Activated CD8-positive, alpha-beta memory T cell treated with anti-CD3 and anti-CD28 coated beads for 24 hours (primary cell): ENCODE data around the gene HOXC9.

Source experiments
- DNase-seq: peaks from one replicate; pipeline ENCODE4 v3.0.0-alpha.2; 2020

HOXC9 gene

DNA sequence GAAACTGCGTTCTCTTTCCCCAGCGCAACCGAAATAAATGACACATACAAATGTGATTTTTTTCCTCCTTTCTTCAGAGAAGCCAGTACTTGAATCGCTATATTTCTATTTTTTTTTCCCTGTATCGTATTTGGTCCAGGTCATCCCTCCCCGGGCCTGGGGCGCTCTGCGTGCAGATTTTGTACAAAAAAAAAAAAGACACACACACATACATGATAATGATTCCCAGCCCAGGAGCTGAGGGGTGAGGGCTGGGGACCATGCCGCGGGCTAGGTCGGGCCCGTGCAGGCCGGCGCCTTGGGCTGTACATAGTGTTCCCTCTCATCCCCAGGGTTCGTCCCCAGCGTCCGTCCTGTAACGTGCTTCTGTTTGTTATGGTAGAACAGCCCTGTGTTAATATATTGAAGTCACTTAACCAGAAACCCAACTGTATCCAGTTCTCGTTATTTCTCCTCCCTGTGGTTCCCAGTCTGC, 3.0 kb downstream of the HOXC9 start:
- no peak for DNase-seq

GRCh38 chr12:54003625-54004024, 3.7 kb downstream of the HOXC9 start:
- DNase-seq = no peak

DNA sequence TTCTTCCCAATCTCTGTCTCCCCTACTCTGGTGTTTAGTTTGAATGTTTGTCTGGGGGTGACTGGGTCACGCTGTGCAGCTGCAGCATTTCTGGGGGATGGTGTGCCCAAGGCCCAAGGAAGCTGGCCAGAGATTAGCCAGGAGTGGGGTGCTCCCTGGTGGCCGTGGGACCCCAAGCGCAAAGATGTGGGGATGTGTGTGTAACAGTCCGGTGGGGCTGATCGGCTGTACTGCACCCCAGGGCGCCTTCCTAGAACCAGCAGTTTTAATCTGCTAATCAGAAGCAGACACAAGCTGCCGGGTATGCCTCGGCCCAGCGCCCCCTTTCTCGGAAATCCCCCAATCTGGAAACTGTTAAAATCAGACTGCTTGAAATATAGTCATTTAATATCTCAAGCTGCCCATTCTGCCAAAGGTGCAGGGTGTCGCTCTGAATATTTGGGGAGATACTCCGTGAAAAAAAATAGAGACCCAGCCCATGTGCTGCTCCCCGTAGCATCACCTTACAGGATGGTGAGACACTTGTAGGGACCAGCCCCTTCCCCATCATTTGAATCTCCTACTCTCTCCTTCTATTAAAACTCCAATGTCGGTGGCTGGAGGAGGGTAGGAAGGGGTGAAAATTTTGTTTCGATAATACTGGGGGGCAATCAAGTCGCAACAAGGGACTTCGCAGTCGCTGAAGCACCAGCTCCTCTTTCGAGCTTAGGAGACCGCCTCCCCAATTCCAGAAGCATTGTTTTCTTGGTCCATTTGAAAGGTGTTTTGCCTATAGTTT, 4.3 kb downstream of the HOXC9 start:
- DNase-seq = no peak

DNA sequence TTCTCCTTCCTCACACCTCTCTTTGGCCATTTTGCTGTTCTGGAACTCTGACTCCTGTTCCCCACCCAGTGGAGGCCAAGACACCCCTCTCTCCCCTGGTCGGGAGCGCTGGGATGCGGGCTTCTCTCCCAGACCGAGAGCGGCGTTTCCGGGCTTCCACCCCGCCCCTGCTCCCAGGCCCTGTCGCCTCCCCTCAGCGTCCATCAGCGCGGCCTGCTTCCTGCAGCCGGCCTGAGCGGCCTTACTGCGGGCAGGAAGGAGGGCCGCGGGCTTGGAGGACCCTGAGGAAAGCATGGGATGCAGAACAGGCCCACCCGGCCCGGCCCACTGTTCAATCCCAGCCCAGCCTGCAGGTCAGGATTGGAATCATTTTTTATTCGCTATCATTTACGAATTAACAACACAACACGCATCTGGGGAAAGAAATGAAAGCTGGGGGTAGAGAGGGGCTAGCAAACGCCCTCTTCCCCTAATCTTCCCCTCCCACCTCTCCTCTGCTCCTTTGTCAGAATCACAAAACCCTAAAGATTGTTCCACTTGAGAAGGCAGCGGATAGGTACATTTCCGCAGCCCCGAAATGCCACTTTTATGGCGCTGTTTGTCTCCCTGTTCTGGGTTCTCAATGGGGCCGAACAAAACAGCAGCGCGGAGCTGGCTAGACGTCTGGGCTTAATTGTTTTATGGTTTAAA, 5.0 kb downstream of the HOXC9 start:
- DNase-seq = no peak

DNA sequence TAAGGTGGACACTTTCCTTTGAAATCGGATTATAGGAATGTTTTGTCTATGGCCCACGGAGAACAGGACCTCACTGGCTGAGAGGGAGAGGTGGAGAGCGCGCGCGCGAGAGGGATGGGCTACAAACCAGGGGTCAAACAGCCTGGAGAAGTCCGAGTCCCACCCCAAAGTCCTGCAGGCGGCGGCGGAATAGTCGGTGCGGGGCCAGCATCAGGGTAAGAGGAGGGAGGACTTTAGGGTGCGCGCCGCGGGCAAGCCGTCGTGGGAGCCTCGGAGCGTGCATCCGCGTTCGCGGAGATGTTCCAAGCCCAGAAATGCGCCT, 5.5 kb downstream of the HOXC9 start:
- DNase-seq = no peak

DNA sequence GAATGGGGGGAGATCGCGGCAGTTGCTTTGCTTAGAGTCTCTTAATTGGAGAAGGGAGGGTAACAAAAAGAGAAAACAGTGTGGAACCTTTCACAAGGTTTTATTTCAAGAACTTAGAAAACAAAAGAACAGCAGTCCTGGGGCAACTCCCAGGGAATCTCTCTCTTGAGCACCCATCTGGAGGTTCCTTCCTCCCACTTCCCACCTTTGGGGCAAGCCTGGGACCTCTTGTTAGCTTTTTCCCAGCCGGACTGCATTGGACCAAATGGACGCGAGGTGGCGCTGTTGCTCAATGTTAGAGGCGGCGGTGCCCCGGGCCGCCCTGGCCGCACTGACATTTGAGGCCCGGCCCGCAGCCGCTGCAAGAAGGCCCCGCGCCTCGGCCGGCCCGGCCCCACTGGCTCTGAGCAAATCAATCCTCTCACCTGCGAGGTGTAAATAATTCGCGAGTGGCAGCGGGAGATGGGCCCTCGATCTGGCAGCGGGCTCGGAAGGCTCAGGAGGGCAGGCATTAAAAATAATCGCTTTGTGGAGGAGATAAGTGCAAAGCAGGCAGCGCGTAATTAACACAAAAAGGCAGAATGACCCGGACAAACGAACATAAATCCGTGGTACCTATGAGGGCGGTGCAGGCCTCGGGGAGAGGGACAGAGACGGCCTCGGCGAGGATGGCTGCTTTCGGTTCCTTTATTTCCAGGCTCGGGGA, 6.0 kb downstream of the HOXC9 start:
- peak; percentile 96 for DNase-seq

DNA sequence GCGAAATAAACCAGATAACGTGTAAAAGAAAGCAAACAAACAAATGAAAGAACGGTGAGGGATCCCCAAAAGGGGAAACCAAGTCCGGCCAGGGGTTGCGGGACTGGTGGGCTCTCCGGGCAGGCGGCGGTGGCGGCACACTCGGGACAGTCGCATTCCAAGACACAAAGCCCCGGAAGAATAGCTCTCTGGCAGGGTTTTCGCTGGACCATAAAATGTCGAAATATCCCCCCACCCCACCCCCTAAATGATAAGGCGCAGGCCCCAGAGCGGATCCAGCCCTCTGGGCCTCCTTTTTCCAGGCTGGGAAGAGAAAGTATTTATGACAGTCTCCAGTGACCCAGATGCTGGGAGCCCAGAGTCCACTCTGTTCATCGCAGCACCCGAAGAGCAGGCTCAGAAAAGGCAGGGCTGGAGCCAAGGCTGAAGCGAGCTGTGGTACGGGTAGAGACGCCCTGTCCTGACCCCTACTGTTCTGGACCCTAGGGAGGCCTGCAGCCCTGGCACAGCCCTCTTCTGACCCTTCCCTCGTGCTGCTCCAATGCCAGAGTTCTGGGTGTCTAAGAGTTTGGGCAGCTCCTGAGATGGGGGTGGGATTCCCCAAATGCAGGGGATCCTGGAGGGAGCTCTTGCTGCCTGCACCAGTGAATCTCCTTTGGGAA, 6.7 kb downstream of the HOXC9 start:
- DNase-seq = no peak

DNA sequence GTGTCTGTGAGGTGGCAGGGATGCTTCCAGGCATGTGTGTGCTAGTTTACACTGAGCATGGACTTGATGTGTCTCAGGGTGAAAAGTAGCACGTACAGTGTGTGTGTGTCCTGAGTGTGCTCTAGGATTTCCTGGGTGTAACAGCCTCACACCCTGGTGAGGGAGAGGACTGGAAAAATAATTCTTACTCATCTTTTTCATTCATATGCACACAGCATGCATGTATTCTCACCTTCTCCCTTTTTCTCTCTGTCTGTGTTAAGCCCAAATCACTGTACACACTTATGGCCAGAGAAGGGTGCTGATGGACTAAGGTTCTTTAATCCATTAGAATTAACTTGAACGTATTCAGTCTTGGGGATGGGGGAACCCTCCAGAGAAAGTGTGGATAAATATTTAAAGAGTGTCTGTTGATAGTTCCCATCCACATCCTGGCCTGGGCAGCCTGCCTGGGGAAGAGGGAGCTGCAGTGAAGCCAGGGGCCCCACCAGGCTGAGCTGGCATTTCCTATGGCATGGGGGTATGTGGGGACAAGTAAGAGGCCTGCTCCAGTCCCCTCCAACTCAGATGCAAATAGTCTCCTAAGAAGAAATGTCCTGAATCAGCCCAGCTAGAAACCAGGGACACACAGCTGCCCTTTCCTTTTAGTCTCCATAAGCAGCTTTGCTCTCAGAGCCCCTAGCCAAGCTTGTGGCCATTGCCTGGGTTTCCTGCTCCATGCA, 7.7 kb downstream of the HOXC9 start:
- no peak for DNase-seq

GRCh38 chr12:54008260-54008552, 8.2 kb downstream of the HOXC9 start:
- DNase-seq = no peak

GRCh38 chr12:54009171-54010052, 9.5 kb downstream of the HOXC9 start:
- no peak for DNase-seq

DNA sequence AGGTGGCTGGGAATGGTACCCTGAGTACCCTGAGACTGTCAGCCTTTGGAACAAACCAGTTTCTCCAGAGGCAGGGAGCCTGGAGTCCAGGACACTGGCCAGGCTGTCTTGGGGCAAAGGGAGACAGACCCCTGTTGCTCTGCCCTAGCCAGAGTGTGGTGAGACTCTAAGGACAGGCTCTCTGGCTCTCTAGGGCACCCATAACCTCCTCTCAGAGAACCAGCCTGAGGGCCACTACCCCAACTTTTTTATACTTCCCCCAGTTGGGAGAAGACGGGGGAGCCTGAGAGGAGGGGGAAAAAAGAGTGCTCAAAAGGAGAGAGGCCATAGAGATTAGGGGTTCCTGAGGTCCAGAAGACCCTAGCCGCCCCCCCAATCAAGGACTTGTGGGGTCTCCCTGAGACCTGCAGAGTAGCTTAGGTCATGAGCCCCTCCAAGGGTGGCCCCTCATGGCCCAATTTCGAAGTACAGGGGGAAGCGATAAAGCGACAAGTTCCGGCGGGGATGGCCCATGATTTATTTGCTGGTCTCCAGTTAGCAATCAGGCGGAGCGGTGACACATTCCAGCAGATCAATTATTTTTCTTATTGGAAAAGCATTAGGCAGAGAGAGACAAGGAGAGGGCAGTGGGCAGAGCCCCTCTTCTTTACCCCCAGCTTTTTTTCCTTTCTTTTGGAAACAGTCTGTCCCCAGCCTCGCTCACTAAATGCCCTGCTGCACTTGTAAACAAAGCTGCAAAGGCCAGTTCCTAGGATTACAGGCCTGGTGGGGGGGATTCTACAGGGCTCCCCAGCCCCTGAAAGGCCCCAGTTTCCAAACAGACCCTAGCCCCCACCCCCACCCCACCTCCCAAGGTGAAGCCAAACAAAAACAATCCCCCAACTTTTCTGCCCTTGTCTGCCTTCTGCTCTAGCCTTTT, 10.4 kb downstream of the HOXC9 start:
- DNase-seq = no peak

DNA sequence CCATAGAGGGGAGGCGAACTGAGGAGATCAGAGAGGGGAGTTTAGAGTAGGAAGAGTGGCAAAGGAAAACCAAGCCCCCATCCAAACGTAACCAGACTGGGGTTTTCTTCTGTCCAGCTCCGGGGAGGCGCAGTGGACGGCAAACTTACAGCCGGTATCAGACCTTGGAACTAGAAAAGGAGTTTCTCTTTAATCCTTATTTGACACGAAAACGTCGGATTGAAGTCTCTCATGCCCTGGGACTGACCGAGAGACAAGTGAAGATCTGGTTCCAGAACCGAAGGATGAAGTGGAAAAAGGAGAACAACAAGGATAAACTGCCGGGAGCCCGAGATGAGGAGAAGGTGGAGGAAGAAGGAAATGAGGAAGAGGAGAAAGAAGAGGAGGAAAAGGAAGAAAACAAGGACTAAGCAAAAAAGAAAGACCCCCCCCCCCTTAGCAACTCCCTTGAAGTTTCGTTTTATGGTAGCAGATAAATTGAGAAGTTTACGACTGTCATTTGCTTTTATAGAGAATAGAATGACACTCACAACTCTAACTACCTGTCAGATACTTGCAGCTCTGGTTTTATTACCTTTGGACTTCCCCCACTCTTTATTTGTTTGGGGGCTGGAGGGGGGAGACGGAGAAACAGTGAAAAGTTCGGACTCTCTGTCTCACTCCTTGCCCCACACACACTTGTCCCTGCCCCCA, 11.2 kb downstream of the HOXC9 start:
- no peak for DNase-seq

DNA sequence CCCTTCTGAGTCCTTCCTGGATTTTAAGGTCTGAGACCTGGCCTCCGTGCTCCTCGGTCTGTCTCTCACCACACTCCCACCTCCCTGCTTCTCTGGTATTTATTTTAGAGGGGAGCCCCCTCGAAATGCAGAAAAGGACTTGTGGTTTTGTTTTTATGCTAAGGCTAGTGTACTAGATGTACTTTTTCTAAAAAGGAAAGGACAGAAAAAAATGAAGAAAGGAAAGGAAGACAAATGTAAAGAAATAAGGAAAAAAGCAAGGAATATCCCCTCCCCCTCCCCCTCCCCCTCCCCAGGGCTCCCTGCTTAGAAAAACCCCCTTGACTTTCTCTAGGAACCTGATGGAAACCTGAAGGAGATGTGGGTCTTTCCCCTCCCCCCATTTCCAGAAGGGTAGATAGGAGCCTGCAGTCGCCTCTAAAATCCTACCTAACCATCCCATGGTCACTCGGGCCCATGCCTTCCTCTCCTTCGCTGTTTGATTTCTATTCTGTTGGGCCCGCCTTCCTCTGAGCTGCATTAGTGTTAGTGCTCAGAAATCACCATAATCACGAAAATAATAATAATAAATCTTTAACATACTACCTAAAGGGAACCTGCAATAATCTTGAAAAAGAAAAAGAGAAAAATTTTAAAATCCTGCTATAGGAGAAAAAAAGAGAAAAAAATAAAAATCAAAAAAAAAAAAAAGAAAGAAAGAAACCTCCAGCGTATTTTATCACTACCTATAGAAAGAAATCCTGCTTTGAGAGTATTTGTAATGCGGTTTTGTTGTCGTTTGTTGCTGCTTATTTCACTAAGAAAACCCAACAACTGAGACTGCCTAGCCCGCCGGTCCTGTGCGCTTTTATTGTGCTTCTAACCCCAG, 11.9 kb downstream of the HOXC9 start:
- DNase-seq = no peak

- DNase-seq = no peak
These were observed 12.9 kb downstream of the HOXC9 start for GRCh38 chr12:54012631-54013409.

- no peak for DNase-seq
These were observed 14.5 kb downstream of the HOXC9 start for GRCh38 chr12:54014377-54015017.

- DNase-seq = no peak
These were observed 15.3 kb downstream of the HOXC9 start for GRCh38 chr12:54015018-54015931.

DNA sequence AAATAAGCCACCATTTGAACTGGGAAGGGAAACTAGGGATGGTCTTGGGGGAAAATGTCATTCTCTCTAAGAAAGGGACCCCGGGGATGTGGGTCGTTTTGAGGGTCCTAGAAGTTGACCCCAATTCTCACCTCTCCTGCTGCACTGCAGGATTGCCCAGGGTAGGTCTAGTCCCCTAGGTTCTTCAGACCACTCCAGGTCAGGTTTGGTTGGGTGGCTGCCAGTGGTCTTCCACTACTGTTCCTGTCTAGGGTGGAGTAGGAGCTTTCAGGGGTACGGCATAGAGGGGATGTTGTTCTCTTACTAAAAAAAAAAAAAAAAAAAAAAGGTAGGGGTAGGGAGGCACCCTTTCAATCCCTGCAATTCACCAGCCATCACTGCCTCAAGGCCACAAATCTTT, 16.1 kb downstream of the HOXC9 start:
- no peak for DNase-seq
